K562 (cell line): ENCODE data around the gene GNB5. TPM values are rescaled to one million over a fixed set of nuclear protein-coding genes. Genes with fewer than 3 reads are reported as not detected.

Experiments used
- EP300 ChIP-seq: IDR thresholded peaks from 2 replicates; pipeline ENCODE4 v1.6.1; 2012; ENCODE audit warnings: low read length, improper control_type of control experiment
- NFE2L1 ChIP-seq: fragments of 450-650 bp; IDR thresholded peaks from 2 replicates; pipeline ENCODE4 v1.6.1; 2016; ENCODE audit warnings: missing genetic modification characterization, low read depth, mild to moderate bottlenecking, missing compliant biosample characterization, moderate library complexity, borderline replicate concordance
- PCBP2 ChIP-seq: fragments of 200-400 bp; formaldehyde crosslinking; IDR thresholded peaks from 2 replicates; pipeline ENCODE4 v1.6.1; 2018; ENCODE audit warnings: low read length, low read depth, mild to moderate bottlenecking, moderate library complexity; ENCODE audit not compliant: poor library complexity, severe bottlenecking
- RCOR1 ChIP-seq, 2 experiments: IDR thresholded peaks; 2 replicates each; pipeline ENCODE4 v1.6.1; 2012; ENCODE audit warnings: low read depth in 2 of 2, low read length in 2 of 2, borderline replicate concordance in 1 of 2, improper control_type of control experiment in 1 of 2
- TRIM25 ChIP-seq: fragments of 450-650 bp; IDR thresholded peaks from 2 replicates; pipeline ENCODE4 v1.7.0; 2016; ENCODE audit warnings: borderline replicate concordance
- polyA plus RNA-seq, 8 experiments: library from polyadenylated mRNA; depleted of rRNA in 4 of 8; stranded (reverse) in 5 of 8; unstranded in 3 of 8; fragments of >200 nt; fragmentation: Nextera tagmentation in 2 of 8; fragmentation: Illumina TruSeq in 1 of 8; extraction: Ambion mirVana in 2 of 8; extraction: Trizol in 1 of 8; gene quantifications; 2 replicates each; pipeline versions ENCODE4 v1.2.1 to v1.2.3, GENCODE V29; 2011 to 2014; ENCODE audit warnings: inconsistent platforms in 1 of 8, missing spikeins in 1 of 8
- small RNA-seq: library from RNA; depleted of rRNA; stranded (forward); fragments of <200 nt; gene quantifications from one replicate; pipeline ENCODE3, GENCODE V24; 2014
- total RNA-seq, 7 experiments: library from RNA; depleted of rRNA in 6 of 7; stranded (reverse); fragments of >200 nt in 6 of 7; fragmentation: Illumina TruSeq in 2 of 7; extraction: Trizol in 2 of 7; gene quantifications; 2 replicates each; pipeline versions ENCODE4 v1.2.1 to v1.2.3, GENCODE V29; 2011 to 2021; ENCODE audit warnings: low replicate concordance in 1 of 7
- TF ChIP-seq, protein P1 (sequence below), 2 experiments: fragments of 450-650 bp in 1 of 2; sonication (generic) in 1 of 2; formaldehyde crosslinking; conservative IDR thresholded peaks; 2 replicates each; pipeline versions ENCODE4 v1.4.0 to v1.8.1; 2020 to 2022; ENCODE audit warnings: mild to moderate bottlenecking in 1 of 2, missing genetic modification reagents in 1 of 2

GNB5 gene
- total and polyA plus RNA-seq, 9 of the 15 experiments (the other 6 are each of a cell fraction or from before 2014, with no cell fraction given) = 0.11 to 2.1 (median 0.77) TPM

DNA sequence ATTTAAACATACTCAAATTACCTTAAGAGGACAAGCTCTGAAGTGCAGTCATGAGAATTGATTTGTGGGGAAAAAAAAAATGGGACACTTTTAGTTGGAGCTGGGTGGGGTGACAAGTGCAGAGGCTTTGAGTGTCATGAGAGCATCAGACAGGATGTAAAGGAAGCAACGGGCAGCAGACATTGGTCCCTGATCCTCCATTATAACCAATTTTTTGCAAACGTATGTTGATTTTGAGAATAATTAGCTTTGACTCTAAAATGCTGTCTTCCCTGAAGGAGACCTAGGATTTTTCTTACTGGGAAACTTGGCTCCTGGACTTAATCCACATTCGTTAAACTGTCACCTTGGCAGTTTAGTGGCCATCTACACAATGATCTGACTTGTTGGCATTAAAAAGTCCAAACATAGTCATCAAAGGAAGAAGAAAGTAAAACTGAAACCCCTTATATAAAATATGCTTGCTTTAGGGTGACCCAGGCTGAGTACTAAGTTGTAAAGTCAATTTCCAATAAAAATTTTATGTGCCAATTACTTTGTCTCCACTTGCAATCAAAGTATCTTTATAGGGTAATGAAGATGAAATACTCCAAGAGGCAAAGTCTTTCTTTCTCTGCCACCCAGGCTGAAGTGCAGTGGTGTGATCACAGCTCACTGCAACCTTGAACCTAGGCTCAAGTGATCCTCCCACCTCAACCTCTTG, 124.2 kb downstream of the GNB5 start (continued):
- TF ChIP-seq, protein P1, sequence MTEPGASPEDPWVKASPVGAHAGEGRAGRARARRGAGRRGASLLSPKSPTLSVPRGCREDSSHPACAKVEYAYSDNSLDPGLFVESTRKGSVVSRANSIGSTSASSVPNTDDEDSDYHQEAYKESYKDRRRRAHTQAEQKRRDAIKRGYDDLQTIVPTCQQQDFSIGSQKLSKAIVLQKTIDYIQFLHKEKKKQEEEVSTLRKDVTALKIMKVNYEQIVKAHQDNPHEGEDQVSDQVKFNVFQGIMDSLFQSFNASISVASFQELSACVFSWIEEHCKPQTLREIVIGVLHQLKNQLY (CRISPR knock-in tag; conservative IDR thresholded peaks at IDR 0.05) = no peak
- no peak for TF ChIP-seq NFE2L1 (tag)
- no peak for TF ChIP-seq RCOR1 (IDR thresholded peaks at IDR 0.05; ENCODE audit: borderline replicate concordance in 1 of 2, low read depth in 2 of 2, low read length in 2 of 2)
- TF ChIP-seq EP300 = no peak
- no peak for TF ChIP-seq PCBP2
- no peak for TF ChIP-seq TRIM25

Small RNA genes lying within 50 kb of the gene (small RNA-seq; reads per million reads assigned to genes)
- not detected for gene RF00019

Other genes with a start within 250 kb of the GNB5 start
- 33.4 and 37.9 TPM in 2 replicates for gene LEO1, start 219.6 kb downstream of the GNB5 start, total RNA-seq (2014; rRNA removed)
- gene LEO1, start 219.6 kb downstream of the GNB5 start, total RNA-seq (2014; rRNA removed; fragmentation: Illumina TruSeq; extraction: Trizol) = 40.9 and 44.1 TPM in 2 replicates
- 42.5 and 44.0 TPM in 2 replicates for gene LEO1, start 219.6 kb downstream of the GNB5 start, total RNA-seq (2015; rRNA removed; fragmentation: Illumina TruSeq; extraction: Trizol)
- gene LEO1, start 219.6 kb downstream of the GNB5 start, total RNA-seq (2021) = 19.2 and 19.6 TPM in 2 replicates
- 6.1 and 8.4 TPM in 2 replicates for gene LEO1, start 219.6 kb downstream of the GNB5 start, polyA plus RNA-seq (2011; rRNA removed)
- 37.8 and 48.3 TPM in 2 replicates for gene LEO1, start 219.6 kb downstream of the GNB5 start, polyA plus RNA-seq (2014; fragmentation: Illumina TruSeq; extraction: Trizol)
- 10 to 100 TPM; 26.0 to 38.7 TPM for gene LEO1, start 219.6 kb downstream of the GNB5 start, polyA plus RNA-seq (2014; fragmentation: Nextera tagmentation; extraction: Ambion mirVana)
- gene LEO1, start 219.6 kb downstream of the GNB5 start, polyA plus RNA-seq (2014; rRNA removed) = 28.8 and 37.2 TPM in 2 replicates
- 49.9 and 51.2 TPM in 2 replicates for gene MAPK6, start 172.2 kb downstream of the GNB5 start, total RNA-seq (2014; rRNA removed)
- 97.1 and 110 TPM in 2 replicates for gene MAPK6, start 172.2 kb downstream of the GNB5 start, total RNA-seq (2014; rRNA removed; fragmentation: Illumina TruSeq; extraction: Trizol)
- gene MAPK6, start 172.2 kb downstream of the GNB5 start, total RNA-seq (2015; rRNA removed; fragmentation: Illumina TruSeq; extraction: Trizol) = 76.3 and 81.5 TPM in 2 replicates
- gene MAPK6, start 172.2 kb downstream of the GNB5 start, total RNA-seq (2021) = 92.0 and 94.4 TPM in 2 replicates
- 71.5 and 84.7 TPM in 2 replicates for gene MAPK6, start 172.2 kb downstream of the GNB5 start, polyA plus RNA-seq (2011; rRNA removed)
- 70.4 and 74.0 TPM in 2 replicates for gene MAPK6, start 172.2 kb downstream of the GNB5 start, polyA plus RNA-seq (2014; fragmentation: Illumina TruSeq; extraction: Trizol)
- gene MAPK6, start 172.2 kb downstream of the GNB5 start, polyA plus RNA-seq (2014; fragmentation: Nextera tagmentation; extraction: Ambion mirVana) = 10 to 100 TPM; 28.5 to 30.8 TPM
- 36.2 and 39.4 TPM in 2 replicates for gene MAPK6, start 172.2 kb downstream of the GNB5 start, polyA plus RNA-seq (2014; rRNA removed)
- not detected in 2 replicates for gene BCL2L10, start 78.6 kb downstream of the GNB5 start, total RNA-seq (2014; rRNA removed)
- not detected in 2 replicates for gene BCL2L10, start 78.6 kb downstream of the GNB5 start, total RNA-seq (2014; rRNA removed; fragmentation: Illumina TruSeq; extraction: Trizol)
- not detected in 2 replicates for gene BCL2L10, start 78.6 kb downstream of the GNB5 start, total RNA-seq (2015; rRNA removed; fragmentation: Illumina TruSeq; extraction: Trizol)
- not detected in 2 replicates for gene BCL2L10, start 78.6 kb downstream of the GNB5 start, total RNA-seq (2021)
- gene BCL2L10, start 78.6 kb downstream of the GNB5 start, polyA plus RNA-seq (2011; rRNA removed) = not detected in 2 replicates
- gene BCL2L10, start 78.6 kb downstream of the GNB5 start, polyA plus RNA-seq (2014; fragmentation: Illumina TruSeq; extraction: Trizol) = not detected in 2 replicates
- gene BCL2L10, start 78.6 kb downstream of the GNB5 start, polyA plus RNA-seq (2014; fragmentation: Nextera tagmentation; extraction: Ambion mirVana) = not detected
- gene BCL2L10, start 78.6 kb downstream of the GNB5 start, polyA plus RNA-seq (2014; rRNA removed) = not detected in 2 replicates
- gene MYO5C, start 104.4 kb upstream of the GNB5 start, total RNA-seq (2014; rRNA removed) = not detected in 2 replicates
- 0.03 TPM in 1 of 2 replicates, not detected in the other for gene MYO5C, start 104.4 kb upstream of the GNB5 start, total RNA-seq (2014; rRNA removed; fragmentation: Illumina TruSeq; extraction: Trizol)
- not detected in 2 replicates for gene MYO5C, start 104.4 kb upstream of the GNB5 start, total RNA-seq (2015; rRNA removed; fragmentation: Illumina TruSeq; extraction: Trizol)
- gene MYO5C, start 104.4 kb upstream of the GNB5 start, total RNA-seq (2021) = 0.24 and 0.45 TPM in 2 replicates
- gene MYO5C, start 104.4 kb upstream of the GNB5 start, polyA plus RNA-seq (2011; rRNA removed) = not detected in 2 replicates
- gene MYO5C, start 104.4 kb upstream of the GNB5 start, polyA plus RNA-seq (2014; fragmentation: Illumina TruSeq; extraction: Trizol) = not detected in 2 replicates
- gene MYO5C, start 104.4 kb upstream of the GNB5 start, polyA plus RNA-seq (2014; fragmentation: Nextera tagmentation; extraction: Ambion mirVana) = under 1 TPM in 1 of 2 experiments, not detected in 1; 0.01 TPM
- gene MYO5C, start 104.4 kb upstream of the GNB5 start, polyA plus RNA-seq (2014; rRNA removed) = not detected in 2 replicates